Suppressor macrophage (primary cell): ENCODE data around the gene CAPN2.
"Not testable (repeated sequence)": the region's sequence is repeated elsewhere in the genome, so short reads cannot be mapped to it uniquely, and the experiment has no call there.

Source experiments
- DNase-seq, 4 experiments: peaks; one replicate each; pipeline ENCODE4 v3.0.0-alpha.2; 2020 to 2022

CAPN2 gene

GRCh38 chr1:223793716-223794115, 81.4 kb downstream of the CAPN2 start:
- no peak for DNase-seq

DNA sequence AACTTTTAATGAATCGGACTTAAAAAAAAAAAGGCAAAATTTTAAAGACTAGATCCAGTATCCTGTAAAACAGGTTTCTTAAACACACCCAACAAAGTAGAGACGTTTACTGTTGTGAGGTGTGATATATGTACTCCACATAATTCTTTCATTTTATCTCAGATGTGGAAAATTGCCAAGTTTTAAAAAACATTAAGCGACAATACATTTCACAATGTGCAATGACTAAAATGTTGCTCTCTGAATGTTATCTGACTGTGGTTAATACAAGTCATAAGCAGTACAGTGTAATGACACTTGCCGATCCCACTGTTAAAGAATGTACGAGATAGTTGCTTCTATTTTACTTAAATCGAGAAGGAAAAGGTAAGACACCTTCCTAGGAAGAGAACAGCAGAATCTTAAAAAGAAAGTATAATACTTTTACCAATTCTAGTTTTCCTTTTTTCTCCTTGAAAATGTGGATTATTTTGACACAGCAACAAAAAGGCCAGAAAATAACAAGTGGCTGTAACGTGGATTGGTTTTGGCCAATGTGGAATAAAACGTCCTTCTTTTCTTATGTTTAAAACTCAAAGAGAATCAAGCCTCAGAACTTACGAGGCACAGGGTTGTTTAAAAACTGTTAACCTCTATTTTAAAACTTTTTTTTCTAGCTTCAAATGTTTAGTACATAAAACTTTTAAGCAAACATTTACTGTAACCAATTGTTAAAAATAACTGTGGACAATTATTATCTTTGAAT, 82.0 kb downstream of the CAPN2 start:
- no peak for DNase-seq

DNA sequence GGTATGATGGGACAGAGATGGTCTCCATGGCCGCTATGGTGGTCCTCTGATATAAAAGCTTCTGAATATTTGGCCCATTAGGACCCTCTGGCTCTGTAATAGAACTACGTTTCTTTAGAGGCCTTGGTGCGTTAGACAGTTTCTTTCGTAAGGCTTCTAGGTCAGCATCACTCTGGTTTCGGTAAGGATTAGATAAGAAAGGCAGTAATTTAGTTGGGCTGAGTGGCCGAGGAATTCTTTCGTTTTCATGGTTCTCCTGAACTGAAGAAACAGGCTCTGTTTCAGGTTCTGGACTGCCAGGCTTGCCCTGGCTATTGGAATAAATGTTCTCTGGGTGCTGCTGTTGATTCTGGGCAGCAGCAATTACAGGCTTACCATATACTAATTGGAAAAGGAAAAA, 83.9 kb downstream of the CAPN2 start:
- DNase-seq = no peak

DNA sequence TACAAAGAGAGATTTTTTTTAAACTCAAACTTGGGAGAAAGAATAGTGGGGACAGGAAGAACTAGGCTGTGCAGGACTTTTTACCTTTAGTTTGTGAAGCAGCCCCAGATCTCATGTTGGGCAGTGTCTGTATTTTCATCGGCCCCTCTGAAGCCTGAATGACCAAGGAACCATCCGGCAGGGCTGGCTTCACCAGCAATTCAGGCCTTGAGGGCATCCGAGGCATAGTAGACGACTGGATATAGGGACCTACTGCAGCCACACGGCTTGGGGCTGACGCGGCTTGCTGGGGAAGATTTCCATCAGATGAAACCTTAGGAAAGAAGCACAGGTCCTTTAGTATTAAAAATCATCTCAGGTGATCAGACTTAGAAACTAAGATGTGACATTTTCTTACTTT, 89.7 kb downstream of the CAPN2 start:
- DNase-seq = no peak

- no peak for DNase-seq
These were observed 90.3 kb downstream of the CAPN2 start for GRCh38 chr1:223802602-223803001.

- DNase-seq = no peak
These were observed 90.9 kb downstream of the CAPN2 start for GRCh38 chr1:223803211-223803610.

- peak in 3 of 4 experiments; percentile 35 to 45 (median 39) for DNase-seq
These were observed 97.6 kb downstream of the CAPN2 start for GRCh38 chr1:223809905-223810304.

DNA sequence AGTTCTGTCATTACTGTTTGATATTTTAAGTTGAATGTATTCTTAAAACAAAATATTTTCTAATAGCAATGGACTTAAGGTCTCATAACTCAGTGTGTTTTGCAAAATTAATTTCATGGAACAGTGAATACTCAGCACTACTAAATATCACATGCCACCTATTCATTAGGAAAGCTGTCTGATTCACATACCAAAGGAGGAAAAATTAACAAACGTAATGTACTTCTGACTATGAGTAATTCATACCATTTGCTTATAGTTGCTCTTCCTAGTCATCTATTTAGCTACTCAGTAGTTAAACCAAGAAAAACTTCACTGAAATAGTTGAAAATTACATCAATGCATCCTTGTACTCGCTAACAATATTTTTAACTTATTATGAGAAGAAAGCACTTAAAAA, 98.2 kb downstream of the CAPN2 start:
- DNase-seq = peak in 2 of 4 experiments; percentile 78 to 80

GRCh38 chr1:223811634-223812101, 99.3 kb downstream of the CAPN2 start:
- DNase-seq = peak; percentile 39 to 70 (median 56)

- DNase-seq = no peak
These were observed 101.3 kb downstream of the CAPN2 start for GRCh38 chr1:223813645-223814044.

- DNase-seq = no peak
These were observed 102.9 kb downstream of the CAPN2 start for GRCh38 chr1:223815020-223815853.

- DNase-seq = no peak
These were observed 103.5 kb downstream of the CAPN2 start for GRCh38 chr1:223815865-223816264.

GRCh38 chr1:223817265-223817664, 104.9 kb downstream of the CAPN2 start:
- not testable (repeated sequence) for DNase-seq

DNA sequence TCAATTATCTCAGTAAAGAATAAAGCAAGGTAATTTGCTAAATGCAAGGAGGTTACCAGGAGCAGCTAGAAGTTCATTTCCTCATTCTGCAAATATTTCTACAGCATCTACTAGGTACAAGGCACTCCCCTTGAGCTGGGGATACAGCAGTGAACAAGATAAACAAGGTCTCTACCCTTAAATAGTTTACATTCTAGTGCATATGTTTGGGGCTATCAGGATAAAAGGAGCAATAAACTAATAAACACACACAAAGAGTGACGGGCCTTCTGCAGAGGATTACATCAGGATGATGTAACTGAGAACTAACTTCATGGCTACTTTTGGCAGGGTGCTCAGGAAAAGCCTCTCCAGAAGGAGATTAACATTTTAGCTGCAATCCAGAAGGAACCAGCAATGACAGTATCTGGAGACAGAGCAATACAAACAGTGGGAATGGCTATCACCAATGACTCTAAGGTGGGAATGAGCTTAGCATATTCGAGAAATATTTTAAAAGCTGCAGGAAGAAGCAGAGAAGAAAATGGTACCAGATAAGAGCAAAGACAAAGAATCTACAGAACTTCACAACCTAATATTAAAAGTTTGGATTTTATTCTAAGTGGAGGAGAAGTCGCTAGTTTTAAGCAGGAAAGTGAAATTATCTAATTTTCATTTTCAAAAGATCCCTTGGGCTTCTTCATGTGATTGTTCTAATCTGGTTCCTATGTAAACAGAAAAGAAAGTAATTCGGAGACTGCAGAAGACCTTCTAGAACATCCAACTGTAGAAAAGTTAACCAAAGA, 107.6 kb downstream of the CAPN2 start:
- no peak for DNase-seq

GRCh38 chr1:223820515-223820858, 108.1 kb downstream of the CAPN2 start:
- DNase-seq = no peak

- no peak for DNase-seq
These were observed 108.6 kb downstream of the CAPN2 start for GRCh38 chr1:223820971-223821370.

- DNase-seq = no peak
These were observed 111.9 kb downstream of the CAPN2 start for GRCh38 chr1:223824287-223824686.

GRCh38 chr1:223824712-223825111, 112.4 kb downstream of the CAPN2 start:
- no peak for DNase-seq
